Natural killer cell (primary cell): Measurements from ENCODE around the gene BCR. TPM values are rescaled to one million over a fixed set of nuclear protein-coding genes. Genes with fewer than 3 reads are reported as not detected.

Experiments used
- ATAC-seq, 3 donors: fragments of 150-1000 bp in 2 of 3; fragments of 200-7000 bp in 1 of 3; cut with Tn5 transposase; 1 replicate in 1 of 3; 2 replicates in 2 of 3; pipeline ENCODE4 v1.10.0; 2021; ENCODE audit warnings: mild to moderate bottlenecking in 2 of 3, moderate library complexity in 2 of 3
- DNase-seq, 2 donors: peaks; one replicate each; pipeline versions ENCODE4 v3.0.0 to v3.0.0-alpha.2; 2013 to 2021; ENCODE audit warnings: mixed read lengths in 1 of 2
- H3K27ac ChIP-seq: one replicate; pipeline ENCODE4 v1.5.1; 2013; ENCODE audit warnings: mild to moderate bottlenecking, low read length
- H3K27me3 ChIP-seq: one replicate; pipeline ENCODE4 v1.6.1; 2013; ENCODE audit warnings: low read length; ENCODE audit not compliant: control insufficient read depth, insufficient read depth
- H3K36me3 ChIP-seq: one replicate; pipeline ENCODE4 v1.6.1; 2013; ENCODE audit warnings: low read length; ENCODE audit not compliant: control insufficient read depth, insufficient read depth
- H3K4me1 ChIP-seq: one replicate; pipeline ENCODE4 v1.6.1; 2013; ENCODE audit warnings: low read length; ENCODE audit not compliant: control insufficient read depth, insufficient read depth
- H3K4me3 ChIP-seq: one replicate; pipeline ENCODE4 v1.5.1; 2013; ENCODE audit warnings: low read length
- H3K9me3 ChIP-seq: one replicate; pipeline ENCODE4 v1.6.1; 2013; ENCODE audit warnings: low read length; ENCODE audit not compliant: control insufficient read depth, insufficient read depth
- H3K27ac Mint-ChIP-seq, 2 donors: one replicate each; pipeline ENCODE4 v1.8.0; 2022; ENCODE audit warnings: mild to moderate bottlenecking in 2 of 2, mixed read lengths in 2 of 2, moderate library complexity in 1 of 2
- H3K27me3 Mint-ChIP-seq, 2 donors: one replicate each; pipeline ENCODE4 v1.8.0; 2022; ENCODE audit warnings: low read depth in 2 of 2, mixed read lengths in 2 of 2
- H3K36me3 Mint-ChIP-seq: one replicate; pipeline ENCODE4 v1.8.0; 2022; ENCODE audit warnings: mixed read lengths
- H3K4me1 Mint-ChIP-seq, 2 donors: one replicate each; pipeline ENCODE4 v1.8.0; 2022; ENCODE audit warnings: mixed read lengths in 2 of 2
- H3K4me3 Mint-ChIP-seq: one replicate; pipeline ENCODE4 v1.8.0; 2022; ENCODE audit warnings: mild to moderate bottlenecking, moderate library complexity, mixed read lengths
- H3K9me3 Mint-ChIP-seq, 2 donors: one replicate each; pipeline ENCODE4 v1.8.0; 2022; ENCODE audit warnings: mixed read lengths in 2 of 2
- WGBS: methylation state at CpG from one replicate; pipeline ENCODE4 v1.1.7; 2013; ENCODE audit warnings: missing lambda C conversion rate; ENCODE audit not compliant: insufficient coverage; 5-methylcytosine and 5-hydroxymethylcytosine counted together
- intact Hi-C: fragments of 100-400 bp; cut with micrococcal nuclease; formaldehyde crosslinking; loops from one replicate; pipeline ENCODE4 v1.14.2; 2022
- total RNA-seq, 4 donors: library from RNA; stranded (reverse); fragments of 120-200 nt in 1 of 4; gene quantifications; one replicate each; pipeline versions ENCODE4 v1.2.3 to v1.2.4, GENCODE V29; 2013 to 2022
- TF ChIP-seq, protein P1 (sequence below): fragments of 200-600 bp; IDR thresholded peaks from one replicate; pipeline ENCODE4 v1.8.0; 2022; ENCODE audit warnings: antibody characterized with exemption

The BCR gene
- total RNA-seq, 3 donors from 2014 or later (not counting 1 experiment from before 2014, with no cell fraction given), result 166 to 186 (median 167) TPM

DNA sequence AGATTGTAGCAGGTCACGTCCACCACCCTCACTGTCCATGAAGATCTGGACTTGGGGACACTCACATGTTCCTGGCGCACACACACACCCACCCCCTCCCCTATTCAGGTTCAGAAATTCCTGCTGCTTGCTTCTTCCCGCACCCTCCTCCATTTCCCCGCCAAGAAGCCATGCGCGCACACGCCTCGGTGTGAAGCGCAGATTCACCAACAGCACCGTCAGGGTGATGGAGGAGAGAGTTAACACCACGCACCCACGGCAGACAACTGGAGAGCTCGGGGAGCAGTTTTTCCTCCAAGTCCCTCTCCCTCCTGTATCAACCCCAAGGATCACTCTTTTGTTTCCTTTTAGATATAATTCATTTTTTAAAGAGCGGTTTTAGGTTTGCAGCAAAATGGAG lies 113.4 kb downstream of the BCR start:
- Histone ChIP-seq H3K36me3 (peaks cover 78% of the 10 kb centered on the region), H3K27ac (no peak overlapping the region), H3K9me3 (no peaks in the 10 kb centered on the region), H3K4me3 (no peak overlapping the region), H3K27me3 (no peaks in the 10 kb centered on the region), H3K4me1 (no peaks in the 10 kb centered on the region)
- Mint-ChIP-seq H3K4me3 (no peak overlapping the region), H3K36me3 (no peaks in the 10 kb centered on the region), H3K27ac (no peak overlapping the region), H3K4me1 (peaks cover 6 to 11% of the 10 kb centered on the region in 2 donors), H3K9me3 (no peaks in the 10 kb centered on the region), H3K27me3 (no peaks in the 10 kb centered on the region)
- ATAC-seq, result no peak
- DNase-seq, result no peak
- TF ChIP-seq, protein P1, sequence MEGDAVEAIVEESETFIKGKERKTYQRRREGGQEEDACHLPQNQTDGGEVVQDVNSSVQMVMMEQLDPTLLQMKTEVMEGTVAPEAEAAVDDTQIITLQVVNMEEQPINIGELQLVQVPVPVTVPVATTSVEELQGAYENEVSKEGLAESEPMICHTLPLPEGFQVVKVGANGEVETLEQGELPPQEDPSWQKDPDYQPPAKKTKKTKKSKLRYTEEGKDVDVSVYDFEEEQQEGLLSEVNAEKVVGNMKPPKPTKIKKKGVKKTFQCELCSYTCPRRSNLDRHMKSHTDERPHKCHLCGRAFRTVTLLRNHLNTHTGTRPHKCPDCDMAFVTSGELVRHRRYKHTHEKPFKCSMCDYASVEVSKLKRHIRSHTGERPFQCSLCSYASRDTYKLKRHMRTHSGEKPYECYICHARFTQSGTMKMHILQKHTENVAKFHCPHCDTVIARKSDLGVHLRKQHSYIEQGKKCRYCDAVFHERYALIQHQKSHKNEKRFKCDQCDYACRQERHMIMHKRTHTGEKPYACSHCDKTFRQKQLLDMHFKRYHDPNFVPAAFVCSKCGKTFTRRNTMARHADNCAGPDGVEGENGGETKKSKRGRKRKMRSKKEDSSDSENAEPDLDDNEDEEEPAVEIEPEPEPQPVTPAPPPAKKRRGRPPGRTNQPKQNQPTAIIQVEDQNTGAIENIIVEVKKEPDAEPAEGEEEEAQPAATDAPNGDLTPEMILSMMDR, result no peak
- 96% methylated on average over 14 of the region's 14 CpGs for WGBS
- intact Hi-C loops, result no loop called here

DNA sequence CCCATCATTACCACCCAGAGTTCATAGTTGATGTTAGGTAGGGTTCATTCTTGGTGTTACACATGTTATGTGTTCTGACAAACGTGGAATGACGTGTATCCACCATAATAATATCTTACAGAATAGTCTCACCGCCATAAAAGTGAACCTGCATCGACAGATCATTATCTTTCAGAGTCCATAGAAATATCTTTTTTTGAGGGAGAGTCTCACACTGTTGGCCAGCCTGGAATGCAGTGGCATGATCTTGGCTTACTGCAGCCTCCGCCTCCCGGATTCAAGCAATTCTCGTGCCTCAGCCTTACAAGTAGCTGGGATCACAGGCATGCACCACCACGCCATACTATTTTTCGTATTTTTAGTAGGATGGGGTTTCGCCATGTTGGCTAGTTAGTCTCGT lies 113.9 kb downstream of the BCR start:
- Mint-ChIP-seq H3K9me3 (no peaks in the 10 kb centered on the region), H3K27me3 (no peaks in the 10 kb centered on the region), H3K27ac (no peak overlapping the region), H3K4me3 (no peak overlapping the region), H3K36me3 (no peaks in the 10 kb centered on the region), H3K4me1 (peaks cover 6 to 11% of the 10 kb centered on the region in 2 donors)
- Histone ChIP-seq H3K36me3 (peaks cover 74% of the 10 kb centered on the region), H3K9me3 (no peaks in the 10 kb centered on the region), H3K27me3 (no peaks in the 10 kb centered on the region), H3K4me3 (no peak overlapping the region), H3K27ac (no peak overlapping the region), H3K4me1 (no peaks in the 10 kb centered on the region)
- intact Hi-C loops, result no loop called here
- no peak for ATAC-seq
- DNase-seq, result no peak
- TF ChIP-seq, protein P1, result no peak
- 95% methylated on average over 11 of the region's 11 CpGs for WGBS

DNA sequence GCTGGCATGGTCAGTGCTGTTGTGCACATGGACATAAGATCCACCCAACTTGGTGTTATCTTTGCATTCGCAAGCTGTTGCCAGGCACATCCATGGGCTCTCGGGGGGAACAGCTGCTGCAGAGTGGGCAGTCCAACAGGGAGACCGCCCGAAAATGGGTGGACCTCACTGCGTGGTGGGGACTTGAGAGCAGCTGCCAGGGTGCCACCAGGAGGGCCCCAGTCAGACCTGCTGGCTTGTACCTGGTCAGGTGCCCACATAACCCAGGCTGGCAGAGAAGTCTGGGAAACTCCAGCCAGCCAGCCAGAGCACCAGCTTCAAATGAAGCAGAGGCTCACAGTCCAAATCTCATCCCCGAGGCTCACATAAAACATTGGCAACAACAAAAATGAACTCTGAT lies 120.2 kb downstream of the BCR start:
- Mint-ChIP-seq H3K4me3 (no peak overlapping the region), H3K36me3 (peaks cover 9% of the 10 kb centered on the region), H3K27me3 (no peaks in the 10 kb centered on the region), H3K27ac (no peak overlapping the region), H3K9me3 (no peaks in the 10 kb centered on the region), H3K4me1 (peaks cover 0 to 5% of the 10 kb centered on the region in 2 donors)
- TF ChIP-seq, protein P1, result no peak
- Histone ChIP-seq H3K4me1 (no peaks in the 10 kb centered on the region), H3K9me3 (no peaks in the 10 kb centered on the region), H3K27ac (no peak overlapping the region), H3K36me3 (peaks cover 42% of the 10 kb centered on the region), H3K4me3 (no peak overlapping the region), H3K27me3 (no peaks in the 10 kb centered on the region)
- intact Hi-C loops, result no loop called here
- WGBS, result 91% methylated on average over 6 of the region's 6 CpGs
- DNase-seq (no peak), ATAC-seq (no peak)

DNA sequence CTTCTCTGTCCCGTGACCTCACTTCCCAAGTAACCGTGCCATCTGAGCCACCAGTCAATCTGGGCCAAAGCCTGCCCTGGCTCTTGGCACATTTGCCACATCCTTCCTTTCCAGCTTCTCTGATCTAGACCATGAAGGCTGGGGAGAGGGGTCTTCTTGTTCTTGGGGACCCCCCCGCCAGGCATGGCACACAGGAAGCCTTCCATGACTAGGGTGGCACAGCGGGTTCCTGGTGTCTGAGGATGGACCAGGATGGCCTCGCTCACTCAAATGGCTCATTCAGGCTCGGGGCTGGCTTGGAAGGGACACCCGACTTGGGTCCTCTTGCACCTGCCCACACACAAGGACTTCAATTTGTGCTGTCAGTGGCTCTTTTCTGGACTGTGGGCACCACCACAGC lies 121.3 kb downstream of the BCR start:
- Mint-ChIP-seq H3K4me3 (no peak overlapping the region), H3K27me3 (no peaks in the 10 kb centered on the region), H3K27ac (peak overlapping the region; percentile 8 to 59), H3K36me3 (peaks cover 9% of the 10 kb centered on the region), H3K9me3 (no peaks in the 10 kb centered on the region), H3K4me1 (peaks cover 0 to 5% of the 10 kb centered on the region in 2 donors)
- H3K9me3 ChIP-seq, result no peaks in the 10 kb centered on the region
- 85% methylated on average over 7 of the region's 7 CpGs for WGBS
- no peaks in the 10 kb centered on the region for H3K27me3 ChIP-seq
- H3K4me3 ChIP-seq, result no peak overlapping the region
- DNase-seq, result no peak
- intact Hi-C loops, result no loop called here
- H3K27ac ChIP-seq, result no peak overlapping the region
- no peak for ATAC-seq
- TF ChIP-seq, protein P1, result no peak
- H3K36me3 ChIP-seq, result peaks cover 38% of the 10 kb centered on the region
- no peaks in the 10 kb centered on the region for H3K4me1 ChIP-seq
